ENCODE data around the gene ZNF350. TPM values are rescaled to one million over a fixed set of nuclear protein-coding genes. Genes with fewer than 3 reads are reported as not detected.
"Not testable (repeated sequence)": the region's sequence is repeated elsewhere in the genome, so short reads cannot be mapped to it uniquely, and the experiment has no call there.

Gene ZNF350
- total and polyA plus RNA-seq, 4 donors, result 15.2 to 16.6 (median 15.8) TPM

DNA sequence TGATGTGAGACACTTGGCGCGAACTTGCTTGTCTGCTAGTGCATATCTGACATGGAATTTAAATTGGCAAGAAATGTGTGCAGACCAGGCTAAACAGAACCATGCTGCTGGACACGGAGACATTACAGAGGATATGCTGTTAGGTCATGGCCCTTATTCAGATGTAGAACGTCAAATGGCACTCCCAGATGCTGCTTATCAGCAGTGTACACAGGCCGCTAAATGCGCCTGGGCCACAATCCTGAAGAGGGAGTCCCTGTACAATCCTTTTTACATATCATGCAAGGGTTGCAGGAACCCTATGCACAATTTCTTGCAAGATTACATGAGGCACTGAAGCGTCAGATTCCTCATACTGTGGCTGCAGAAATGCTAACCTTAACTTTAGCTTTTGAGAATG lies 9.3 kb downstream of the ZNF350 start:
- no peak overlapping the region for H3K4me3 ChIP-seq (ENCODE audit: low read depth, low read length)
- peaks cover 13% of the 10 kb centered on the region for H3K9me3 ChIP-seq (ENCODE audit: control insufficient read depth, insufficient read depth, low read length)
- peaks cover 11% of the 10 kb centered on the region for H3K36me3 ChIP-seq (ENCODE audit: control insufficient read depth, insufficient read depth, low read length)
- H3K4me1 ChIP-seq (ENCODE audit: control insufficient read depth, insufficient read depth, low read length), result no peaks in the 10 kb centered on the region
- DNase-seq (ENCODE audit: low read depth in 4 of 6, low spot score in 6 of 6), result no peak
- no peaks in the 10 kb centered on the region for H3K27me3 ChIP-seq (ENCODE audit: control insufficient read depth, insufficient read depth, low read length)
- WGBS (ENCODE audit: insufficient coverage), result 85% methylated on average over 7 of the region's 7 CpGs
- no peak overlapping the region for H3K27ac ChIP-seq (ENCODE audit: low read depth, low read length)

GRCh38 chr19:51976852-51977251 lies 9.8 kb downstream of the ZNF350 start:
- Histone ChIP-seq H3K36me3 (ENCODE audit: control insufficient read depth, insufficient read depth, low read length) (peaks cover 14% of the 10 kb centered on the region), H3K9me3 (ENCODE audit: control insufficient read depth, insufficient read depth, low read length) (peaks cover 15% of the 10 kb centered on the region), H3K4me1 (ENCODE audit: control insufficient read depth, insufficient read depth, low read length) (no peaks in the 10 kb centered on the region), H3K27ac (ENCODE audit: low read depth, low read length) (no peak overlapping the region), H3K4me3 (ENCODE audit: low read depth, low read length) (no peak overlapping the region), H3K27me3 (ENCODE audit: control insufficient read depth, insufficient read depth, low read length) (no peaks in the 10 kb centered on the region)
- DNase-seq (ENCODE audit: low read depth in 4 of 6, low spot score in 6 of 6), result no peak
- 80% methylated on average over 1 of the region's 3 CpGs for WGBS (ENCODE audit: insufficient coverage)

DNA sequence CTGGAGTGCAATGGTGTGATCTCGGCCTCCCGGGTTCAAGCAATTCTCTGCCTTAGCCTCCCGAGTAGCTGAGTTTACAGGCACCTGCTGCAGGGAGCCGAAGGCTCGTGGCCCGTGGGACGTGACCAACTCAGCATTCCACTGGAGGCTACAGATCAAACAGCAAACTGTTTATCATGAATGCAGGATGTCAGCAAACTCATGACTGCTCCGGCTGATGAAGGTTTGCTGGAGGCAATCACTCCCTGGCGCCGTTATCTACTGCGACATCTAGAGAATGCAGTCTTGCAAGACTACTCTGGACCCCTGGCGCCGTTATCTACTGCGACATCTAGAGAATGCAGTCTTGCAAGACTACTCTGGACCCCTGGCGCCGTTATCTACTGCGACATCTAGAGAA lies 10.9 kb downstream of the ZNF350 start:
- Histone ChIP-seq H3K36me3 (ENCODE audit: control insufficient read depth, insufficient read depth, low read length) (peaks cover 20% of the 10 kb centered on the region), H3K9me3 (ENCODE audit: control insufficient read depth, insufficient read depth, low read length) (peaks cover 22% of the 10 kb centered on the region)
- not testable (repeated sequence) for H3K27ac ChIP-seq (ENCODE audit: low read depth, low read length); H3K4me1 ChIP-seq (ENCODE audit: control insufficient read depth, insufficient read depth, low read length); DNase-seq (ENCODE audit: low read depth in 4 of 6, low spot score in 6 of 6); H3K27me3 ChIP-seq (ENCODE audit: control insufficient read depth, insufficient read depth, low read length); H3K4me3 ChIP-seq (ENCODE audit: low read depth, low read length)
- 95% methylated on average over 16 of the region's 17 CpGs for whole genome bisulfite sequencing (ENCODE audit: insufficient coverage)

DNA sequence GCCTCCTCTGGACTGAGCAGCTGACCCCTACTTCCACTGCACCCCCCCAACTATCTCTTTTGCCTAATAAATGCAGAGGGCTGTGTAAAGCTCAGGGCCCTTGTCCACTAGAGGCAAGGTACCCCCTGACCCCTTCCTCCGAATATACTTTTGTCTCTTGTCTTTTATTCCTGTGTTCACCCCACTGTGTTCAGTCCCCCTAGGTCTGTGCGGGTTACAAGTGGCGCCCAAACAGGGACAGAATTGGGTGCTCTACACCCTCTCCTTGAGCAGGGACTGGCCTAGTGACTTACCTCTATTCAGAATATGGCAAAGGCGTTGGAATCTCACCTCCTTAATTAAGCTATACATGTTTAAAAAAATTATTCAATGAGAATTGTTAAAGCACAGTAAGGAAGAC lies 15.0 kb downstream of the ZNF350 start:
- H3K4me3 ChIP-seq (ENCODE audit: low read depth, low read length), result no peak overlapping the region

DNA sequence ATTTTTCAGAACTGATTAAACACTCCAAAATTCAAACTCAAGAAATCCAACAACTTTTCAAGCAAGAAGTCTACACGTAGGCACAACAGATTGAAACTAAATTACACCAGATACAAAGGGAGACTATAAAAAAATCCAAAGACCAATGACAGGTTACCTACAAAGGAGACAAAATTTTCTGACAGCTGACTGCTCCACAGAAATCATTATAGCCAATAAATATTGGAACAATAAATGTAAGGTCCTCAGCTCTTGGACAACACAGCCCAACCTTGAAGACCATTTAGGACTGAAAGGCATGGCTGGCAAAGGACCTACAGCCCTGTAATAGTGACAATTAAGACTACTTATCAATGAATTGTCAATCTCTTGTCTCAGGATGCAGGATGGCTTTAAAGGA lies 15.9 kb downstream of the ZNF350 start:
- 86% methylated on average over 1 of the region's 1 CpG for WGBS (ENCODE audit: insufficient coverage)
- Histone ChIP-seq H3K4me3 (ENCODE audit: low read depth, low read length) (no peak overlapping the region), H3K27ac (ENCODE audit: low read depth, low read length) (no peak overlapping the region), H3K36me3 (ENCODE audit: control insufficient read depth, insufficient read depth, low read length) (peaks cover 45% of the 10 kb centered on the region), H3K4me1 (ENCODE audit: control insufficient read depth, insufficient read depth, low read length) (no peaks in the 10 kb centered on the region), H3K27me3 (ENCODE audit: control insufficient read depth, insufficient read depth, low read length) (no peaks in the 10 kb centered on the region), H3K9me3 (ENCODE audit: control insufficient read depth, insufficient read depth, low read length) (peaks cover 29% of the 10 kb centered on the region)
- DNase-seq (ENCODE audit: low read depth in 4 of 6, low spot score in 6 of 6), result no peak

More for the DNA sequence above, 15.0 kb downstream of the ZNF350 start:
- DNase-seq (ENCODE audit: low read depth in 4 of 6, low spot score in 6 of 6), result peak in 1 of 6 donors; percentile 15
- Histone ChIP-seq H3K36me3 (ENCODE audit: control insufficient read depth, insufficient read depth, low read length) (peaks cover 39% of the 10 kb centered on the region), H3K27ac (ENCODE audit: low read depth, low read length) (no peak overlapping the region), H3K9me3 (ENCODE audit: control insufficient read depth, insufficient read depth, low read length) (peaks cover 29% of the 10 kb centered on the region), H3K4me1 (ENCODE audit: control insufficient read depth, insufficient read depth, low read length) (no peaks in the 10 kb centered on the region), H3K27me3 (ENCODE audit: control insufficient read depth, insufficient read depth, low read length) (no peaks in the 10 kb centered on the region)
- 94% methylated on average over 3 of the region's 4 CpGs for WGBS (ENCODE audit: insufficient coverage)

DNA sequence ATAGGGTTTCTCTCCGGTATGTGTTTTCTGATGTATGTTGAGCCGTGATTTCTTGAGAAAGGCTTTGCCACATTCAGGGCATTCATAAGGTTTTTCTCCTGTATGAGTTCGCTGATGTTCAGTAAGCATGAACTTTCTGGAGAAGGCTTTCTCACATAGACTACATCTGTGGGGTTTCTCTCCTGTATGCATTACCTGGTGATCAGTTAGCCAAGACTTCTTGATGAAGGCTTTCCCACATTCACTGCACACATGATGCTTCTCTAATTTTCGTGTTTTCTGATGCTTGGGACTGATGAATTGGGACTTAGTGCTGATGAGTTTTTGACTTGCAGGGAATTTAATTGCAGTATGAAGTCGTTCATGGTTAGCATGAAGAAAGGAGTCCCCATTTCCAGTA lies 21.1 kb downstream of the ZNF350 start:
- WGBS (ENCODE audit: insufficient coverage), result 100% methylated on average over 2 of the region's 5 CpGs
- H3K27me3 ChIP-seq (ENCODE audit: control insufficient read depth, insufficient read depth, low read length), result no peaks in the 10 kb centered on the region
- no peak overlapping the region for H3K27ac ChIP-seq (ENCODE audit: low read depth, low read length)
- H3K4me1 ChIP-seq (ENCODE audit: control insufficient read depth, insufficient read depth, low read length), result no peaks in the 10 kb centered on the region
- H3K4me3 ChIP-seq (ENCODE audit: low read depth, low read length), result no peak overlapping the region
- peaks cover 25% of the 10 kb centered on the region for H3K36me3 ChIP-seq (ENCODE audit: control insufficient read depth, insufficient read depth, low read length)
- H3K9me3 ChIP-seq (ENCODE audit: control insufficient read depth, insufficient read depth, low read length), result peaks cover 7% of the 10 kb centered on the region
- DNase-seq (ENCODE audit: low read depth in 4 of 6, low spot score in 6 of 6), result no peak

DNA sequence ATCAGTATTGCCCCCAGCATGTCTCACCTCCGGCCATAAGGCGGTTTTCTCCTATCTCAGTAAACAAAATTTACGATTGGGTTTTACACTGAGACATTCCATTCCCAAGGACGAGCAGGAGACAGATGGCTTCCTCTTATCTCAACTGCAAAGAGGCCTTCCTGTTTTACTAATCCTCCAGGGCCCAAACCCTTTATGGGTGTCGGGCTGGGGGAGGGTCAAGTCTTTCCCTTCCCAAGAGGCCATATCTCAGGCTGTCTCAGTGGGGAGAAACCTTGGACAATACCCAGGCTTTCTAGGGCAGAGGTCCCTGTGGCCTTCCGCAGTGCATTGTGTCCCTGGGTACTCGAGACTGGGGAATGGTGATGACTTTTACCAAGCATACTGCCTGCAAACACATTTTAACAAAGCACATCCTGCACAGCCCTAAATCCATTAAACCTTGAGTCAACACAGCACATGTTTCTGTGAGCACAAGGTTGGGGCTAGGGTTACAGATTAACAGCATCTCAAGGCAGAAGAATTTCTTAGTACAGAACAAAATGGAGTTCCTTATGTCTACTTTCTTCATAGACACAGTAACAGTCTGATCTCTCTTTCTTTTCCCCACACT lies 25.9 kb downstream of the ZNF350 start:
- not testable (repeated sequence) for H3K36me3 ChIP-seq (ENCODE audit: control insufficient read depth, insufficient read depth, low read length); H3K27me3 ChIP-seq (ENCODE audit: control insufficient read depth, insufficient read depth, low read length); H3K4me3 ChIP-seq (ENCODE audit: low read depth, low read length); DNase-seq (ENCODE audit: low read depth in 4 of 6, low spot score in 6 of 6); H3K9me3 ChIP-seq (ENCODE audit: control insufficient read depth, insufficient read depth, low read length); H3K4me1 ChIP-seq (ENCODE audit: control insufficient read depth, insufficient read depth, low read length); H3K27ac ChIP-seq (ENCODE audit: low read depth, low read length)
- 65% methylated on average over 4 of the region's 7 CpGs for WGBS (ENCODE audit: insufficient coverage)

GRCh38 chr19:51959791-51960190 lies 26.8 kb downstream of the ZNF350 start:
- H3K27ac ChIP-seq (ENCODE audit: low read depth, low read length), result no peak overlapping the region
- DNase-seq (ENCODE audit: low read depth in 4 of 6, low spot score in 6 of 6), result no peak

GRCh38 chr19:51957846-51958245 lies 28.8 kb downstream of the ZNF350 start:
- not testable (repeated sequence) for H3K27me3 ChIP-seq (ENCODE audit: control insufficient read depth, insufficient read depth, low read length); H3K36me3 ChIP-seq (ENCODE audit: control insufficient read depth, insufficient read depth, low read length); H3K27ac ChIP-seq (ENCODE audit: low read depth, low read length); H3K4me1 ChIP-seq (ENCODE audit: control insufficient read depth, insufficient read depth, low read length); H3K9me3 ChIP-seq (ENCODE audit: control insufficient read depth, insufficient read depth, low read length); DNase-seq (ENCODE audit: low read depth in 4 of 6, low spot score in 6 of 6); H3K4me3 ChIP-seq (ENCODE audit: low read depth, low read length)
- 100% methylated on average over 1 of the region's 4 CpGs for WGBS (ENCODE audit: insufficient coverage)

More at GRCh38 chr19:51959791-51960190, 26.8 kb downstream of the ZNF350 start:
- no peaks in the 10 kb centered on the region for H3K9me3 ChIP-seq (ENCODE audit: control insufficient read depth, insufficient read depth, low read length)
- WGBS (ENCODE audit: insufficient coverage), result no CpG with 5 or more reads among the region's 4 CpGs
- H3K4me1 ChIP-seq (ENCODE audit: control insufficient read depth, insufficient read depth, low read length), result no peaks in the 10 kb centered on the region
- no peak overlapping the region for H3K4me3 ChIP-seq (ENCODE audit: low read depth, low read length)
- no peaks in the 10 kb centered on the region for H3K36me3 ChIP-seq (ENCODE audit: control insufficient read depth, insufficient read depth, low read length)
- no peaks in the 10 kb centered on the region for H3K27me3 ChIP-seq (ENCODE audit: control insufficient read depth, insufficient read depth, low read length)

GRCh38 chr19:51948975-51949374 lies 37.7 kb downstream of the ZNF350 start:
- 7% methylated on average over 25 of the region's 25 CpGs for WGBS (ENCODE audit: insufficient coverage)
- H3K4me1 ChIP-seq (ENCODE audit: control insufficient read depth, insufficient read depth, low read length), result no peaks in the 10 kb centered on the region
- H3K27ac ChIP-seq (ENCODE audit: low read depth, low read length), result peak overlapping the region; percentile 10
- H3K36me3 ChIP-seq (ENCODE audit: control insufficient read depth, insufficient read depth, low read length), result peaks cover 12% of the 10 kb centered on the region
- no peaks in the 10 kb centered on the region for H3K27me3 ChIP-seq (ENCODE audit: control insufficient read depth, insufficient read depth, low read length)
- peak; percentile 38 to 92 (median 59) for DNase-seq (ENCODE audit: low read depth in 4 of 6, low spot score in 6 of 6)
- H3K4me3 ChIP-seq (ENCODE audit: low read depth, low read length), result peak overlapping the region; percentile 36
- H3K9me3 ChIP-seq (ENCODE audit: control insufficient read depth, insufficient read depth, low read length), result peaks cover 8% of the 10 kb centered on the region
